ENCODE results near the gene VPS33B. TPM values are rescaled to one million over a fixed set of nuclear protein-coding genes. Genes with fewer than 3 reads are reported as not detected.

The VPS33B gene
- total and polyA plus RNA-seq, 2 of the 13 experiments (the other 11 are each of a cell fraction or from before 2014, with no cell fraction given): 15.8 to 16.5 TPM

GRCh38 chr15:91021516-91022074 lies 799 bp downstream of the VPS33B start (continued):
- no peak for TF ChIP-seq STAT6 (CRISPR knock-in tag; IDR thresholded peaks at IDR 0.05; ENCODE audit: borderline replicate concordance)
- no peak for TF ChIP-seq GTF2F1 (IDR thresholded peaks at IDR 0.05; ENCODE audit: low read length)
- no peak for TF ChIP-seq REL (CRISPR knock-in tag; conservative IDR thresholded peaks at IDR 0.05)
- no peak for TF ChIP-seq ZNF816 (CRISPR knock-in tag; IDR thresholded peaks at IDR 0.05; ENCODE audit: borderline replicate concordance)
- TF ChIP-seq ZNF773 (CRISPR knock-in tag; IDR thresholded peaks at IDR 0.05; ENCODE audit: borderline replicate concordance): no peak

GRCh38 chr15:91018158-91018557 lies 4.2 kb downstream of the VPS33B start:
- peaks cover 19% of the 10 kb centered on the region for H3K79me2 ChIP-seq (ENCODE audit: insufficient read depth, low read length)
- peaks cover 8 to 15% of the 10 kb centered on the region in 2 experiments; a peak in 4 of 5 replicates for H3K36me3 ChIP-seq (replicated peaks in 1 of 2; ENCODE audit: control insufficient read depth in 1 of 2, insufficient read depth in 2 of 2, low read length in 2 of 2)
- no peak for ATAC-seq
- WGBS (ENCODE audit: low lambda C conversion rate): 94% methylated on average over 3 of the region's 3 CpGs
- CTCF ChIA-PET (ENCODE audit: low intra/inter-chr PET ratio, low total read pairs): no interaction called here
- FAIRE-seq: no peak
- in situ Hi-C loops (cut with HindIII; ENCODE audit: extremely low pct_ligation_motif_present, low pct_unique_long_range_greater_than_20kb) (no loop called here), intact Hi-C loops (cut with micrococcal nuclease; ENCODE audit: unreplicated experiment) (no loop called here)
- H3K4me3 ChIP-seq (replicated peaks in 1 of 3; ENCODE audit: insufficient read depth in 1 of 3, low read depth in 2 of 3, low read length in 3 of 3): no peak overlapping the region
- TF ChIP-seq SYNCRIP (IDR thresholded peaks at IDR 0.05; ENCODE audit: insufficient read depth, low read depth, low read length): no peak
- TF ChIP-seq MAFK (conservative IDR thresholded peaks at IDR 0.05 in 1 of 2, IDR thresholded peaks at IDR 0.05 in 1 of 2; ENCODE audit: low read length in 2 of 2): no peak
- no peak for TF ChIP-seq RFX3 (CRISPR knock-in tag; IDR thresholded peaks at IDR 0.05)
- TF ChIP-seq MAZ (IDR thresholded peaks at IDR 0.05; ENCODE audit: borderline replicate concordance, low read depth, low read length): no peak
- TF ChIP-seq MAZ (CRISPR knock-in tag; IDR thresholded peaks at IDR 0.05; ENCODE audit: low read depth): no peak
- no peak for TF ChIP-seq ZNF775 (CRISPR knock-in tag; IDR thresholded peaks at IDR 0.05; ENCODE audit: borderline replicate concordance)
- TF ChIP-seq KAT2B (IDR thresholded peaks at IDR 0.05; ENCODE audit: borderline replicate concordance, low read depth, low read length): no peak
- no peak for TF ChIP-seq ZNF326 (CRISPR knock-in tag; IDR thresholded peaks at IDR 0.05; ENCODE audit: borderline replicate concordance)
- TF ChIP-seq MLLT10 (CRISPR knock-in tag; IDR thresholded peaks at IDR 0.05): no peak
- TF ChIP-seq ZNF720 (CRISPR knock-in tag; IDR thresholded peaks at IDR 0.05): no peak
- TF ChIP-seq ZBTB34 (CRISPR knock-in tag; IDR thresholded peaks at IDR 0.05): no peak
- no peak for TF ChIP-seq JUN (CRISPR knock-in tag; IDR thresholded peaks at IDR 0.05)
- no peak for TF ChIP-seq PCBP2 (optimal IDR thresholded peaks at IDR 0.05; ENCODE audit: low read depth, low read length, poor library complexity, severe bottlenecking)
- no peaks in the 10 kb centered on the region for H3K9me3 ChIP-seq (ENCODE audit: low read length)
- no peak overlapping the region for H3K27ac ChIP-seq (ENCODE audit: extremely low read length, insufficient read depth, low read length)
- H3K4me1 ChIP-seq (ENCODE audit: insufficient read depth, low read length): peaks cover 18% of the 10 kb centered on the region
- BruUV-seq (replicated peaks): no TSS peak
- DNase-seq (ENCODE audit: low spot score): no peak
- H3K27me3 ChIP-seq (ENCODE audit: control insufficient read depth in 1 of 2, insufficient read depth in 2 of 2, low read length in 2 of 2): no peaks in the 10 kb centered on the region; a peak in 1 of 5 replicates
- H4K20me1 ChIP-seq (ENCODE audit: insufficient read depth, low read length): no peaks in the 10 kb centered on the region
- no peak overlapping the region for H2AFZ ChIP-seq (ENCODE audit: low read length)
- H3K9ac ChIP-seq (ENCODE audit: insufficient read depth, low read depth, low read length): no peak overlapping the region
- no peak overlapping the region for H3K4me2 ChIP-seq (ENCODE audit: low read depth, low read length)
- POLR2A ChIA-PET: no interaction called here
